ENCODE measurements around the gene FNBP1. TPM values are rescaled to one million over a fixed set of nuclear protein-coding genes. Genes with fewer than 3 reads are reported as not detected.

The FNBP1 gene
- total and polyA plus RNA-seq, 10 of the 15 experiments (the other 5 are each of a cell fraction or from before 2014, with no cell fraction given): 64.5 to 353 (median 179) TPM

DNA sequence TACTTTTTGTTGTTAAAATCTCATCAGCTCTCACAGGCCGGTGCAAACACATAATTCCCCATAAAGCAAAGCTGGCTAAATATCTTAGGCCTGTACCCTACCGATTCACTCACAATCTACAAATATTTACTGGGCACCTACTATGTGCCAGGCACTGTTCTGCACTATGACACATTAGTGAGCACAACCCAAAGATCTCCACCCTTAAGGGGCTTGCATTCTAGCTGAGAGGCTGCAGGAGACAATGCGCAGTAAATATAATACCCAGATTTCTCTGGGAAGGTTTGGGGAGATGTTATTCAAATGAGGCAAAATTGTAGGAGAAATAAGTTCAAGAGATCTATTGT lies 53.7 kb downstream of the FNBP1 start:
- Histone ChIP-seq H3K36me3 (ENCODE audit: control insufficient read depth in 2 of 2, insufficient read depth in 2 of 2, low read length in 1 of 2) (peaks cover 11 to 23% of the 10 kb centered on the region in 2 experiments), H3K9ac (ENCODE audit: control insufficient read depth, insufficient read depth, low read length) (peak overlapping the region; percentile 95), H4K20me1 (ENCODE audit: control insufficient read depth, insufficient read depth) (no peaks in the 10 kb centered on the region), H2AFZ (ENCODE audit: control insufficient read depth, low read depth, low read length) (no peak overlapping the region), H3K4me1 (ENCODE audit: control insufficient read depth, insufficient read depth, low read length) (peaks cover 68% of the 10 kb centered on the region), H3K4me2 (ENCODE audit: control insufficient read depth, insufficient read depth) (peak overlapping the region; percentile 52), H3K79me2 (ENCODE audit: control insufficient read depth, insufficient read depth, low read length) (peaks cover 93% of the 10 kb centered on the region), H3K9me3 (replicated peaks; ENCODE audit: control insufficient read depth, insufficient read depth, low read length) (peaks cover 5% of the 10 kb centered on the region; the same call in 2 of the 3 replicates), H3K27ac (ENCODE audit: control insufficient read depth, insufficient read depth) (peak overlapping the region; percentile 100), H3K4me3 (peak overlapping the region; percentile 33), H3K27me3 (replicated peaks in 1 of 2; ENCODE audit: control insufficient read depth in 2 of 2, insufficient read depth in 2 of 2, low read length in 1 of 2) (no peaks in the 10 kb centered on the region)
- POLR2A ChIA-PET: interaction anchor here (0.8 to 14.1 kb wide), 8 partner anchors 19 to 102 kb away, joined by 4 to 270 read pairs (median 128); partner anchors contain the start of gene FNBP1
- no peak for FAIRE-seq
- WGBS (ENCODE audit: insufficient coverage, insufficient replicate concordance, low lambda C conversion rate, missing lambda C conversion rate): 0% methylated on average over 3 of the region's 3 CpGs
- in situ Hi-C loops (cut with MboI) (no loop called here), intact Hi-C loops (cut with micrococcal nuclease; ENCODE audit: unreplicated experiment) (loop anchor here (1.0 to 2.0 kb wide), 4 partner anchors 32 to 101 kb away; no protein-coding TSS in a partner anchor)
- CTCF ChIA-PET: interaction anchor here (0.8 to 1.4 kb wide), 5 partner anchors 20 to 102 kb away, joined by 3 to 5 read pairs (median 4); no protein-coding TSS in a partner anchor
- SMC1A ChIA-PET (ENCODE audit: uncharacterized antibody, unreplicated experiment): interaction anchor here (0.8 to 23.6 kb wide), 15 partner anchors 11 to 104 kb away, joined by 3 to 763 read pairs (median 5); no protein-coding TSS in a partner anchor
- RAD21 ChIA-PET (ENCODE audit: unreplicated experiment): interaction anchor here (1.1 to 17.1 kb wide), 9 partner anchors 18 to 139 kb away, joined by 3 to 418 read pairs (median 22); partner anchors contain the start of gene FNBP1
- DNase-seq (ENCODE audit: low read depth, low spot score): no peak
- ATAC-seq: no peak
- BruUV-seq (replicated peaks): TSS peak; percentile 95
- TF ChIP-seq SREBF1 (IDR thresholded peaks at IDR 0.05; ENCODE audit: low read length) (no peak), IKZF1 (conservative IDR thresholded peaks at IDR 0.05) (no peak), ZNF274 (IDR thresholded peaks at IDR 0.05; ENCODE audit: insufficient read depth, insufficient read length) (no peak), SMAD5 (IDR thresholded peaks at IDR 0.05; ENCODE audit: low read depth) (peak; percentile 47; the same call in 1 of the 2 replicates), SP1 (IDR thresholded peaks at IDR 0.05; ENCODE audit: low read depth, low read length) (no peak), BMI1 (IDR thresholded peaks at IDR 0.05; ENCODE audit: borderline replicate concordance) (no peak), JUNB (IDR thresholded peaks at IDR 0.05) (0 out of 2 replicates have a peak, but pooled peaks have one; percentile 4), NR2C1 (IDR thresholded peaks at IDR 0.05) (no peak), CHD1 (IDR thresholded peaks at IDR 0.05; ENCODE audit: low read depth, low read length) (0 out of 2 replicates have a peak, but pooled peaks have one; percentile 25), ATF2 (IDR thresholded peaks at IDR 0.05; ENCODE audit: low read length) (no peak; the same call in 1 of the 2 replicates), BACH1 (IDR thresholded peaks at IDR 0.05; ENCODE audit: borderline replicate concordance) (no peak), RELA (IDR thresholded peaks at IDR 0.05; ENCODE audit: borderline replicate concordance, partially characterized antibody) (no peak), SIX5 (IDR thresholded peaks at IDR 0.05; ENCODE audit: low read depth, low read length, severe bottlenecking) (no peak), WRNIP1 (IDR thresholded peaks at IDR 0.05; ENCODE audit: borderline replicate concordance, low read depth, low read length) (0 out of 2 replicates have a peak, but pooled peaks have one; percentile 76), CTCF (IDR thresholded peaks at IDR 0.05 in 2 of 3, conservative IDR thresholded peaks at IDR 0.05 in 1 of 3; ENCODE audit: control insufficient read depth in 2 of 3, extremely low read depth in 1 of 3, insufficient read depth in 1 of 3, low read depth in 3 of 3, low read length in 3 of 3) (no peak), IKZF2 (IDR thresholded peaks at IDR 0.05) (no peak), ZBED1 (IDR thresholded peaks at IDR 0.05; ENCODE audit: borderline replicate concordance) (peak; percentile 1; the same call in 1 of the 2 replicates), PML (IDR thresholded peaks at IDR 0.05; ENCODE audit: low read length) (no peak; the same call in 1 of the 2 replicates), TBL1XR1 (IDR thresholded peaks at IDR 0.05; ENCODE audit: low read depth, low read length) (no peak)
- TF ChIP-seq, protein P1, sequence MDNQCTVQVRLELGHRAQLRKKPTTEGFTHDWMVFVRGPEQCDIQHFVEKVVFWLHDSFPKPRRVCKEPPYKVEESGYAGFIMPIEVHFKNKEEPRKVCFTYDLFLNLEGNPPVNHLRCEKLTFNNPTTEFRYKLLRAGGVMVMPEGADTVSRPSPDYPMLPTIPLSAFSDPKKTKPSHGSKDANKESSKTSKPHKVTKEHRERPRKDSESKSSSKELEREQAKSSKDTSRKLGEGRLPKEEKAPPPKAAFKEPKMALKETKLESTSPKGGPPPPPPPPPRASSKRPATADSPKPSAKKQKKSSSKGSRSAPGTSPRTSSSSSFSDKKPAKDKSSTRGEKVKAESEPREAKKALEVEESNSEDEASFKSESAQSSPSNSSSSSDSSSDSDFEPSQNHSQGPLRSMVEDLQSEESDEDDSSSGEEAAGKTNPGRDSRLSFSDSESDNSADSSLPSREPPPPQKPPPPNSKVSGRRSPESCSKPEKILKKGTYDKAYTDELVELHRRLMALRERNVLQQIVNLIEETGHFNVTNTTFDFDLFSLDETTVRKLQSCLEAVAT (IDR thresholded peaks at IDR 0.05): peak; percentile 91
- TF ChIP-seq, protein P2, sequence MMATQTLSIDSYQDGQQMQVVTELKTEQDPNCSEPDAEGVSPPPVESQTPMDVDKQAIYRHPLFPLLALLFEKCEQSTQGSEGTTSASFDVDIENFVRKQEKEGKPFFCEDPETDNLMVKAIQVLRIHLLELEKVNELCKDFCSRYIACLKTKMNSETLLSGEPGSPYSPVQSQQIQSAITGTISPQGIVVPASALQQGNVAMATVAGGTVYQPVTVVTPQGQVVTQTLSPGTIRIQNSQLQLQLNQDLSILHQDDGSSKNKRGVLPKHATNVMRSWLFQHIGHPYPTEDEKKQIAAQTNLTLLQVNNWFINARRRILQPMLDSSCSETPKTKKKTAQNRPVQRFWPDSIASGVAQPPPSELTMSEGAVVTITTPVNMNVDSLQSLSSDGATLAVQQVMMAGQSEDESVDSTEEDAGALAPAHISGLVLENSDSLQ (IDR thresholded peaks at IDR 0.05): no peak
